ENCODE data around the gene VSTM4. TPM values are rescaled to one million over a fixed set of nuclear protein-coding genes. Genes with fewer than 3 reads are reported as not detected.

The VSTM4 gene
- total RNA-seq, 1 experiment from 2014 or later: 0.07 TPM

- H3K4me2 ChIP-seq (ENCODE audit: low read length): no peak overlapping the region
- BruUV-seq (replicated peaks): no TSS peak
- H3K4me3 ChIP-seq (replicated peaks in 1 of 2; ENCODE audit: low read depth in 1 of 2, low read length in 2 of 2): no peak overlapping the region
- ChIA-PET RAD21 (ENCODE audit: low non-redundant PET in 1 of 2, low total read pairs in 2 of 2, uncharacterized antibody in 2 of 2, unreplicated experiment in 2 of 2) (no interaction called here), CTCF (no interaction called here), POLR2A (no interaction called here)
- H4K20me1 ChIP-seq (ENCODE audit: insufficient read depth): no peaks in the 10 kb centered on the region
- no peaks in the 10 kb centered on the region for H3K4me1 ChIP-seq (ENCODE audit: control insufficient read depth in 1 of 2, insufficient read depth in 2 of 2, low read length in 2 of 2)
- H3K27ac ChIP-seq (ENCODE audit: low read depth, low read length): no peak overlapping the region
- no peak overlapping the region for H3K9ac ChIP-seq (ENCODE audit: low read length)
- H2AFZ ChIP-seq (ENCODE audit: low read depth, low read length, poor library complexity, severe bottlenecking): no peak overlapping the region
- H3K9me2 ChIP-seq (ENCODE audit: insufficient read depth): no peaks in the 10 kb centered on the region
- H3K79me2 ChIP-seq (ENCODE audit: insufficient read depth, low read length): no peaks in the 10 kb centered on the region
- no peaks in the 10 kb centered on the region for H3K36me3 ChIP-seq (ENCODE audit: control insufficient read depth in 1 of 2, insufficient read depth in 2 of 2, low read length in 2 of 2)
- H3K9me3 ChIP-seq (ENCODE audit: control insufficient read depth in 1 of 2, insufficient read depth in 1 of 2, low read depth in 1 of 2, low read length in 2 of 2): peaks cover 0 to 6% of the 10 kb centered on the region in 2 experiments; a peak in 2 of 4 replicates
- no peak for TF ChIP-seq ZNF274 (IDR thresholded peaks at IDR 0.05; ENCODE audit: low read depth, low read length)
- no peak for TF ChIP-seq EZH2phosphoT487 (IDR thresholded peaks at IDR 0.05; ENCODE audit: borderline replicate concordance)
- TF ChIP-seq CBX3 (IDR thresholded peaks at IDR 0.05; ENCODE audit: low read depth): no peak
- TF ChIP-seq ATF3 (IDR thresholded peaks at IDR 0.05): no peak
- TF ChIP-seq POLR2AphosphoS5 (IDR thresholded peaks at IDR 0.05; ENCODE audit: low read depth, low read length): no peak
- TF ChIP-seq EGR1 (IDR thresholded peaks at IDR 0.05; ENCODE audit: low read depth): no peak
- TF ChIP-seq SIN3A (IDR thresholded peaks at IDR 0.05; ENCODE audit: low read depth): no peak
- TF ChIP-seq POLR2A (IDR thresholded peaks at IDR 0.05; ENCODE audit: borderline replicate concordance, extremely low read depth, insufficient read depth, insufficient read length): no peak
- TF ChIP-seq, protein P1, sequence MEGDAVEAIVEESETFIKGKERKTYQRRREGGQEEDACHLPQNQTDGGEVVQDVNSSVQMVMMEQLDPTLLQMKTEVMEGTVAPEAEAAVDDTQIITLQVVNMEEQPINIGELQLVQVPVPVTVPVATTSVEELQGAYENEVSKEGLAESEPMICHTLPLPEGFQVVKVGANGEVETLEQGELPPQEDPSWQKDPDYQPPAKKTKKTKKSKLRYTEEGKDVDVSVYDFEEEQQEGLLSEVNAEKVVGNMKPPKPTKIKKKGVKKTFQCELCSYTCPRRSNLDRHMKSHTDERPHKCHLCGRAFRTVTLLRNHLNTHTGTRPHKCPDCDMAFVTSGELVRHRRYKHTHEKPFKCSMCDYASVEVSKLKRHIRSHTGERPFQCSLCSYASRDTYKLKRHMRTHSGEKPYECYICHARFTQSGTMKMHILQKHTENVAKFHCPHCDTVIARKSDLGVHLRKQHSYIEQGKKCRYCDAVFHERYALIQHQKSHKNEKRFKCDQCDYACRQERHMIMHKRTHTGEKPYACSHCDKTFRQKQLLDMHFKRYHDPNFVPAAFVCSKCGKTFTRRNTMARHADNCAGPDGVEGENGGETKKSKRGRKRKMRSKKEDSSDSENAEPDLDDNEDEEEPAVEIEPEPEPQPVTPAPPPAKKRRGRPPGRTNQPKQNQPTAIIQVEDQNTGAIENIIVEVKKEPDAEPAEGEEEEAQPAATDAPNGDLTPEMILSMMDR (IDR thresholded peaks at IDR 0.05 in 2 of 3, conservative IDR thresholded peaks at IDR 0.05 in 1 of 3; ENCODE audit: borderline replicate concordance in 1 of 3, insufficient read depth in 1 of 3, low read depth in 2 of 3, low read length in 2 of 3): no peak
- no peak for TF ChIP-seq JUND (IDR thresholded peaks at IDR 0.05)
- TF ChIP-seq, protein P2, sequence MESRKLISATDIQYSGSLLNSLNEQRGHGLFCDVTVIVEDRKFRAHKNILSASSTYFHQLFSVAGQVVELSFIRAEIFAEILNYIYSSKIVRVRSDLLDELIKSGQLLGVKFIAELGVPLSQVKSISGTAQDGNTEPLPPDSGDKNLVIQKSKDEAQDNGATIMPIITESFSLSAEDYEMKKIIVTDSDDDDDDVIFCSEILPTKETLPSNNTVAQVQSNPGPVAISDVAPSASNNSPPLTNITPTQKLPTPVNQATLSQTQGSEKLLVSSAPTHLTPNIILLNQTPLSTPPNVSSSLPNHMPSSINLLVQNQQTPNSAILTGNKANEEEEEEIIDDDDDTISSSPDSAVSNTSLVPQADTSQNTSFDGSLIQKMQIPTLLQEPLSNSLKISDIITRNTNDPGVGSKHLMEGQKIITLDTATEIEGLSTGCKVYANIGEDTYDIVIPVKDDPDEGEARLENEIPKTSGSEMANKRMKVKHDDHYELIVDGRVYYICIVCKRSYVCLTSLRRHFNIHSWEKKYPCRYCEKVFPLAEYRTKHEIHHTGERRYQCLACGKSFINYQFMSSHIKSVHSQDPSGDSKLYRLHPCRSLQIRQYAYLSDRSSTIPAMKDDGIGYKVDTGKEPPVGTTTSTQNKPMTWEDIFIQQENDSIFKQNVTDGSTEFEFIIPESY (IDR thresholded peaks at IDR 0.05; ENCODE audit: extremely low read depth, insufficient replicate concordance, low read length): no peak
- no peak for TF ChIP-seq TCF7L2 (IDR thresholded peaks at IDR 0.05; ENCODE audit: borderline replicate concordance, extremely low read depth, insufficient read depth, insufficient read length)
- TF ChIP-seq SRF (IDR thresholded peaks at IDR 0.05; ENCODE audit: low read depth): no peak
- TF ChIP-seq CEBPB (IDR thresholded peaks at IDR 0.05; ENCODE audit: low read depth): no peak
- no peak for TF ChIP-seq SP1 (IDR thresholded peaks at IDR 0.05; ENCODE audit: low read depth)
- TF ChIP-seq ELF1 (IDR thresholded peaks at IDR 0.05; ENCODE audit: borderline replicate concordance, low read depth): no peak
- no peak for TF ChIP-seq MAX (IDR thresholded peaks at IDR 0.05)
- no peak for TF ChIP-seq EZH2 (IDR thresholded peaks at IDR 0.05)
- no peak for TF ChIP-seq YY1 (IDR thresholded peaks at IDR 0.05; ENCODE audit: extremely low read depth, insufficient replicate concordance, low read depth, low read length)
- intact Hi-C loops (cut with micrococcal nuclease): no loop called here
- DNase-seq (ENCODE audit: low read depth, low spot score) (no peak), ATAC-seq (no peak)
- peaks cover 33% of the 10 kb centered on the region; the same call in 1 of the 2 replicates for H3K27me3 ChIP-seq (ENCODE audit: insufficient read depth, low read length)
Observed at GRCh38 chr10:49058463-49059255, 56.7 kb downstream of the VSTM4 start.
